HepG2 (cell line): ENCODE data around the gene STRADB. TPM values are rescaled to one million over a fixed set of nuclear protein-coding genes. Genes with fewer than 3 reads are reported as not detected.

ENCODE experiments used
- ATAC-seq: fragments of 200-7000 bp; cut with Tn5 transposase; 3 replicates; pipeline ENCODE4 v1.9.1; 2020; ENCODE audit warnings: mild to moderate bottlenecking, moderate library complexity
- BruUV-seq: library from RNA; stranded (reverse); fragments of 400-500 nt; replicated peaks from 2 replicates; lab custom pipeline; 2021; lab: Mats Ljungman, UMichigan
- CTCF ChIA-PET: fragments of 300-600 bp; formaldehyde crosslinking; extraction: SDS; loops from one replicate; lab custom pipeline; 2021; ENCODE audit warnings: low total read pairs, inconsistent platforms, low intra/inter-chr PET ratio; lab: Yijun Ruan, JAX
- POLR2A ChIA-PET: fragments of 350-600 bp; sonication (Branson Sonifier 250); formaldehyde crosslinking; loops from one replicate; lab custom pipeline; 2020; ENCODE audit warnings: antibody characterized with exemption, inconsistent platforms; lab: Yijun Ruan, JAX
- DNase-seq: peaks from one replicate; pipeline ENCODE4 v3.0.0-alpha.2; 2015; ENCODE audit warnings: low spot score
- FAIRE-seq: peaks from 3 replicates; lab custom pipeline; 2011; peaks lifted over from hg19 to GRCh38; lab: Jason Lieb, UNC
- H2AFZ ChIP-seq: one replicate; pipeline ENCODE4 v1.6.1; 2011; ENCODE audit warnings: low read length, inconsistent platforms
- H3K27ac ChIP-seq: fragments of 300-600 bp; 3 replicates; pipeline ENCODE4 v1.8.0; 2011; ENCODE audit warnings: mixed run types, mild to moderate bottlenecking, mixed read lengths, low read length, inconsistent platforms; ENCODE audit not compliant: insufficient read depth; ENCODE audit errors: extremely low read length
- H3K27me3 ChIP-seq, 2 experiments: fragments of 200-600 bp in 1 of 2; 2 replicates in 1 of 2; 3 replicates in 1 of 2; pipeline versions ENCODE4 v1.6.0 to v1.8.0; 2011; ENCODE audit warnings: low read length in 2 of 2, mild to moderate bottlenecking in 2 of 2, moderate library complexity in 2 of 2, inconsistent platforms in 1 of 2; ENCODE audit not compliant: insufficient read depth in 2 of 2, control insufficient read depth in 1 of 2
- H3K36me3 ChIP-seq, 2 experiments: fragments of 200-600 bp in 1 of 2; replicated peaks in 1 of 2; 2 replicates in 1 of 2; 3 replicates in 1 of 2; pipeline versions ENCODE4 v1.5.1 to v1.8.0; 2011; ENCODE audit warnings: low read length in 2 of 2, inconsistent platforms in 1 of 2; ENCODE audit not compliant: insufficient read depth in 2 of 2, control insufficient read depth in 1 of 2
- H3K4me1 ChIP-seq: 2 replicates; pipeline ENCODE4 v1.5.1; 2012; ENCODE audit warnings: low read length, inconsistent platforms; ENCODE audit not compliant: insufficient read depth
- H3K4me2 ChIP-seq: 2 replicates; pipeline ENCODE4 v1.6.0; 2011; ENCODE audit warnings: low read depth, low read length, inconsistent platforms
- H3K4me3 ChIP-seq, 3 experiments: fragments of 200-600 bp in 1 of 3; sonication (generic), shearing (Covaris generic) in 1 of 3; replicated peaks in 1 of 3; 2 replicates each; pipeline ENCODE4 v1.5.1; 2011 to 2016; ENCODE audit warnings: low read length in 3 of 3, inconsistent platforms in 2 of 3, low read depth in 2 of 3, mild to moderate bottlenecking in 2 of 3, control low read depth in 1 of 3, mixed read lengths in 1 of 3; ENCODE audit not compliant: insufficient read depth in 1 of 3
- H3K79me2 ChIP-seq: one replicate; pipeline ENCODE4 v1.6.1; 2011; ENCODE audit warnings: low read length, inconsistent platforms; ENCODE audit not compliant: insufficient read depth
- H3K9ac ChIP-seq: 2 replicates; pipeline ENCODE4 v1.6.0; 2011; ENCODE audit warnings: mild to moderate bottlenecking, low read depth, low read length, inconsistent platforms; ENCODE audit not compliant: insufficient read depth
- H3K9me3 ChIP-seq: 2 replicates; pipeline ENCODE4 v1.5.1; 2012; ENCODE audit warnings: mild to moderate bottlenecking, low read length
- H4K20me1 ChIP-seq: 2 replicates; pipeline ENCODE4 v1.6.0; 2011; ENCODE audit warnings: inconsistent platforms, mild to moderate bottlenecking, low read length, moderate library complexity; ENCODE audit not compliant: insufficient read depth
- NFATC3 ChIP-seq: sonication (generic); formaldehyde crosslinking; IDR thresholded peaks from 2 replicates; pipeline ENCODE4 v1.5.1; 2020; ENCODE audit warnings: mild to moderate bottlenecking, missing genetic modification reagents
- RFX1 ChIP-seq: fragments of 450-650 bp; IDR thresholded peaks from 2 replicates; pipeline ENCODE4 v1.6.1; 2017
- ZNF790 ChIP-seq: sonication (generic); formaldehyde crosslinking; IDR thresholded peaks from 2 replicates; pipeline ENCODE4 v1.8.0; 2022; ENCODE audit warnings: missing genetic modification reagents, mild to moderate bottlenecking, borderline replicate concordance
- WGBS: methylation state at CpG from one replicate; pipeline ENCODE4 v1.1.6; 2017; ENCODE audit warnings: low lambda C conversion rate; 5-methylcytosine and 5-hydroxymethylcytosine counted together
- in situ Hi-C: cut with HindIII; loops from 2 replicates; pipeline ENCODE4 v1.10.0; 2017; ENCODE audit warnings: low pct_unique_long_range_greater_than_20kb; ENCODE audit not compliant: extremely low pct_ligation_motif_present
- intact Hi-C: fragments of 100-400 bp; cut with micrococcal nuclease; formaldehyde crosslinking; loops from one replicate; pipeline ENCODE4 v1.10.0; 2022; ENCODE audit not compliant: unreplicated experiment
- polyA plus RNA-seq, 8 experiments: library from polyadenylated mRNA; depleted of rRNA in 3 of 8; stranded (reverse) in 7 of 8; unstranded in 1 of 8; fragments of >200 nt; fragmentation: Illumina TruSeq in 4 of 8; extraction: Trizol in 4 of 8; gene quantifications; 2 replicates each; pipeline versions ENCODE4 v1.2.1 to v1.2.3, GENCODE V29; 2011 to 2016; ENCODE audit warnings: low read depth in 4 of 8, missing spikeins in 1 of 8, mixed read lengths in 1 of 8; ENCODE audit not compliant: insufficient read depth in 1 of 8
- total RNA-seq, 5 experiments: library from RNA; depleted of rRNA; stranded (reverse); fragments of >200 nt; fragmentation: Illumina TruSeq; extraction: Trizol; gene quantifications; 2 replicates each; pipeline ENCODE4 v1.2.3, GENCODE V29; 2016; ENCODE audit warnings: low read depth in 1 of 5
- TF ChIP-seq, protein P1 (sequence below): sonication (generic); formaldehyde crosslinking; IDR thresholded peaks from 2 replicates; pipeline ENCODE4 v1.4.0; 2020; ENCODE audit warnings: missing genetic modification reagents
- TF ChIP-seq, protein P2 (sequence below): sonication (generic); formaldehyde crosslinking; IDR thresholded peaks from 2 replicates; pipeline ENCODE4 v1.5.0; 2020; ENCODE audit warnings: mild to moderate bottlenecking, missing genetic modification reagents, borderline replicate concordance

Gene STRADB
- total and polyA plus RNA-seq, 2 of the 13 experiments (the other 11 are each of a cell fraction or from before 2014, with no cell fraction given) = 34.1 to 66.6 TPM

DNA sequence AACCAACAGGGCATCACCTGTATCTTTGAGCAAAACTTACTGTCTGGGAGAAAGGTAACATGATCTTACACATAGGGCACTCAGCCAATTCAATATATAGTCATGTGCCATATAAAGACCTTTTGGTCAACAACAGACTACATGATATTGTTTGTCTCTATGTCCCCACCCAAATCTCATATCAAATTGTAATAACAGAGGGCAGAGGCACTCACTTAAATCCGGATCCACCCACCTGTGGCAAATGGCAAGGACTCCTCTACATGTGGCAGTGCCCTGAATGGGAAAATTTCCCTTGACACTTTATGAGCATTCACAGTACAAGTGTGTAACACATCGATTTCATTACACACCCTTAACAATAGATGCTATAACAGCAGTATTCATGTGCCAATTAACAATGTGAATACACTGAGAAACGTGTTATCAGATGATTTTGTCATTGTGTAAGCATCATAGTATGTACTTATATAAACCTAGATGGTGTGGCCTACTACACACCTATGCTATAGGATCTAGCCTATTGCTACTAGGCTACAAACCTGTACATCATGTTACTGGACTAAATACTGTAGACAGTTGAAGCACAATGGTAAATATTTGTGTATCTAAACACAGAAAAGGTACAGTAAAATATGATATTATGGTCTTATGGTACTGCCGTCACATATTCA is 64.2 kb downstream of the STRADB start (continued):
- TF ChIP-seq, protein P1, sequence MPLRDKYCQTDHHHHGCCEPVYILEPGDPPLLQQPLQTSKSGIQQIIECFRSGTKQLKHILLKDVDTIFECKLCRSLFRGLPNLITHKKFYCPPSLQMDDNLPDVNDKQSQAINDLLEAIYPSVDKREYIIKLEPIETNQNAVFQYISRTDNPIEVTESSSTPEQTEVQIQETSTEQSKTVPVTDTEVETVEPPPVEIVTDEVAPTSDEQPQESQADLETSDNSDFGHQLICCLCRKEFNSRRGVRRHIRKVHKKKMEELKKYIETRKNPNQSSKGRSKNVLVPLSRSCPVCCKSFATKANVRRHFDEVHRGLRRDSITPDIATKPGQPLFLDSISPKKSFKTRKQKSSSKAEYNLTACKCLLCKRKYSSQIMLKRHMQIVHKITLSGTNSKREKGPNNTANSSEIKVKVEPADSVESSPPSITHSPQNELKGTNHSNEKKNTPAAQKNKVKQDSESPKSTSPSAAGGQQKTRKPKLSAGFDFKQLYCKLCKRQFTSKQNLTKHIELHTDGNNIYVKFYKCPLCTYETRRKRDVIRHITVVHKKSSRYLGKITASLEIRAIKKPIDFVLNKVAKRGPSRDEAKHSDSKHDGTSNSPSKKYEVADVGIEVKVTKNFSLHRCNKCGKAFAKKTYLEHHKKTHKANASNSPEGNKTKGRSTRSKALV (CRISPR knock-in tag) = no peak
- TF ChIP-seq RFX1 (no peak), ZNF790 (CRISPR knock-in tag) (no peak), NFATC3 (CRISPR knock-in tag) (no peak)

DNA sequence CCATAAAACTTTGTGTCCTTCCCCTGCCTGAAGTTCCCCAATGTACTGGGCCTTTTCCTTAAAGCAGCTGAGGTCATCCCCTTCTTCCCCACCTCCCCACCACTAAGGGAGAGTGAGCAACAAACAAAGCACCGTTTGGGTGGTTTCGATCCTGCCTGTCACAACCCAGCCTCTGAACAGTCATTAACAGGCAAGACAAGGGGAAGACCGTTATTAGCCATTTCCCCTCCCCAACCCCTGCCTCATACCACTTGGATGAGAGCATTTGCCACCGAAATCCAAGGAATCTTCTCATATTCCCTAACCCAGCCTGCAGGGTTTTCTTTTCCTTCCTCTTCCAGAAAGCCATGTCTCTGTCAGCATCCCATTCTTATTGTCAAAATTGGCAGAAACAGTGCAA is 65.6 kb downstream of the STRADB start:
- no peak overlapping the region for H2AFZ ChIP-seq
- ChIA-PET CTCF (no interaction called here), POLR2A (no interaction called here)
- no peak overlapping the region for H3K9ac ChIP-seq
- intact Hi-C loops (no loop called here), in situ Hi-C loops (no loop called here)
- no peak for FAIRE-seq
- H3K27ac ChIP-seq = no peak overlapping the region
- no peak for ATAC-seq
- TF ChIP-seq, protein P2, sequence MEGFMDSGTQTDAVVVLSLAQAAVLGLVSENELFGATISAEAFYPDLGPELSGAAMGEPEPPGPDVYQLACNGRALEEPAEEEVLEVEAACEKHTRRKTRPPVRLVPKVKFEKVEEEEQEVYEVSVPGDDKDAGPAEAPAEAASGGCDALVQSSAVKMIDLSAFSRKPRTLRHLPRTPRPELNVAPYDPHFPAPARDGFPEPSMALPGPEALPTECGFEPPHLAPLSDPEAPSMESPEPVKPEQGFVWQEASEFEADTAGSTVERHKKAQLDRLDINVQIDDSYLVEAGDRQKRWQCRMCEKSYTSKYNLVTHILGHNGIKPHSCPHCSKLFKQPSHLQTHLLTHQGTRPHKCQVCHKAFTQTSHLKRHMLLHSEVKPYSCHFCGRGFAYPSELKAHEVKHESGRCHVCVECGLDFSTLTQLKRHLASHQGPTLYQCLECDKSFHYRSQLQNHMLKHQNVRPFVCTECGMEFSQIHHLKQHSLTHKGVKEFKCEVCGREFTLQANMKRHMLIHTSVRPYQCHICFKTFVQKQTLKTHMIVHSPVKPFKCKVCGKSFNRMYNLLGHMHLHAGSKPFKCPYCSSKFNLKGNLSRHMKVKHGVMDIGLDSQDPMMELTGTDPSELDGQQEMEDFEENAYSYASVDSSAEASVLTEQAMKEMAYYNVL = no peak
- H3K4me2 ChIP-seq = no peak overlapping the region
- H3K27me3 ChIP-seq = peaks cover 0 to 10% of the 10 kb centered on the region in 2 experiments; a peak in 1 of 5 replicates
- no peak overlapping the region for H3K4me3 ChIP-seq
- no peak for DNase-seq
- H3K9me3 ChIP-seq = no peaks in the 10 kb centered on the region
- no peaks in the 10 kb centered on the region for H3K36me3 ChIP-seq
- H3K79me2 ChIP-seq = no peaks in the 10 kb centered on the region
- 11% methylated on average over 4 of the region's 4 CpGs for WGBS
- H4K20me1 ChIP-seq = no peaks in the 10 kb centered on the region
- H3K4me1 ChIP-seq = no peaks in the 10 kb centered on the region
- BruUV-seq = no TSS peak
